ENCODE measurements around the gene CLEC4G. TPM values are rescaled to one million over a fixed set of nuclear protein-coding genes. Genes with fewer than 3 reads are reported as not detected.

CLEC4G gene
- total RNA-seq, 1 experiment from 2014 or later = not detected

- no peak for DNase-seq
- POLR2A ChIA-PET (ENCODE audit: unreplicated experiment) = interaction anchor here (0.6 kb wide), 1 partner anchor 54 kb away, joined by 5 read pairs; no protein-coding TSS in a partner anchor
- BruUV-seq (replicated peaks) = no TSS peak
Measured at GRCh38 chr19:7703332-7703731, 28.6 kb downstream of the CLEC4G start.

GRCh38 chr19:7701654-7702457, 30.1 kb downstream of the CLEC4G start, which contains the start of gene FCER2:
Gene FCER2 (minus strand): TSS chr19:7702131. CDS start chr19:7699760, 2,371 bp downstream.
- Histone ChIP-seq H3K79me2 (ENCODE audit: low read depth) (no peaks in the 10 kb centered on the region), H3K36me3 (ENCODE audit: low read depth) (no peaks in the 10 kb centered on the region), H3K4me1 (replicated peaks; ENCODE audit: insufficient read depth) (no peaks in the 10 kb centered on the region), H3K9me2 (ENCODE audit: insufficient read depth) (no peaks in the 10 kb centered on the region), H3K4me3 (no peak within 1 kb of the TSS), H2AFZ (no peak within 1 kb of the TSS), H3K9me3 (ENCODE audit: insufficient read depth, low read depth) (no peaks in the 10 kb centered on the region), H4K20me1 (ENCODE audit: insufficient read depth) (no peaks in the 10 kb centered on the region), H3F3A (ENCODE audit: insufficient read depth, low read depth) (peaks cover 7% of the 10 kb centered on the region; the same call in 1 of the 2 replicates), H3K27ac (no peak within 1 kb of the TSS), H3K27me3 (ENCODE audit: insufficient read depth, low read depth) (peaks cover 47% of the 10 kb centered on the region), H3K4me2 (no peak within 1 kb of the TSS)
- CTCF ChIA-PET = no interaction called here
- no TSS peak for BruUV-seq (replicated peaks)
- POLR2A ChIA-PET (ENCODE audit: unreplicated experiment) = no interaction called here
- TF ChIP-seq EZH2 (IDR thresholded peaks at IDR 0.05; ENCODE audit: low read depth) = no peak
- TF ChIP-seq, protein P1, sequence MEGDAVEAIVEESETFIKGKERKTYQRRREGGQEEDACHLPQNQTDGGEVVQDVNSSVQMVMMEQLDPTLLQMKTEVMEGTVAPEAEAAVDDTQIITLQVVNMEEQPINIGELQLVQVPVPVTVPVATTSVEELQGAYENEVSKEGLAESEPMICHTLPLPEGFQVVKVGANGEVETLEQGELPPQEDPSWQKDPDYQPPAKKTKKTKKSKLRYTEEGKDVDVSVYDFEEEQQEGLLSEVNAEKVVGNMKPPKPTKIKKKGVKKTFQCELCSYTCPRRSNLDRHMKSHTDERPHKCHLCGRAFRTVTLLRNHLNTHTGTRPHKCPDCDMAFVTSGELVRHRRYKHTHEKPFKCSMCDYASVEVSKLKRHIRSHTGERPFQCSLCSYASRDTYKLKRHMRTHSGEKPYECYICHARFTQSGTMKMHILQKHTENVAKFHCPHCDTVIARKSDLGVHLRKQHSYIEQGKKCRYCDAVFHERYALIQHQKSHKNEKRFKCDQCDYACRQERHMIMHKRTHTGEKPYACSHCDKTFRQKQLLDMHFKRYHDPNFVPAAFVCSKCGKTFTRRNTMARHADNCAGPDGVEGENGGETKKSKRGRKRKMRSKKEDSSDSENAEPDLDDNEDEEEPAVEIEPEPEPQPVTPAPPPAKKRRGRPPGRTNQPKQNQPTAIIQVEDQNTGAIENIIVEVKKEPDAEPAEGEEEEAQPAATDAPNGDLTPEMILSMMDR (conservative IDR thresholded peaks at IDR 0.05) = no peak
- intact Hi-C loops (cut with micrococcal nuclease; ENCODE audit: unreplicated experiment) = no loop called here
- DNase-seq = no peak

More at GRCh38 chr19:7703332-7703731, 28.6 kb downstream of the CLEC4G start:
- no peak overlapping the region for H3K4me2 ChIP-seq
- H4K20me1 ChIP-seq (ENCODE audit: insufficient read depth) = no peaks in the 10 kb centered on the region
- H3K27ac ChIP-seq = no peak overlapping the region
- TF ChIP-seq, protein P1 (conservative IDR thresholded peaks at IDR 0.05) = no peak
- no peak for TF ChIP-seq EZH2 (IDR thresholded peaks at IDR 0.05; ENCODE audit: low read depth)
- H3K27me3 ChIP-seq (ENCODE audit: insufficient read depth, low read depth) = peaks cover 32% of the 10 kb centered on the region
- H3K36me3 ChIP-seq (ENCODE audit: low read depth) = no peaks in the 10 kb centered on the region
- no peaks in the 10 kb centered on the region for H3K79me2 ChIP-seq (ENCODE audit: low read depth)
- no peak overlapping the region for H3K4me3 ChIP-seq
- intact Hi-C loops (cut with micrococcal nuclease; ENCODE audit: unreplicated experiment) = no loop called here
- H3K4me1 ChIP-seq (replicated peaks; ENCODE audit: insufficient read depth) = no peaks in the 10 kb centered on the region
- H3K9me2 ChIP-seq (ENCODE audit: insufficient read depth) = no peaks in the 10 kb centered on the region
- no peaks in the 10 kb centered on the region for H3K9me3 ChIP-seq (ENCODE audit: insufficient read depth, low read depth)
- no peak overlapping the region for H2AFZ ChIP-seq
- H3F3A ChIP-seq (ENCODE audit: insufficient read depth, low read depth) = peaks cover 7% of the 10 kb centered on the region; the same call in 1 of the 2 replicates
- CTCF ChIA-PET = no interaction called here

- Histone ChIP-seq H3K4me1 (replicated peaks; ENCODE audit: insufficient read depth) (no peaks in the 10 kb centered on the region), H4K20me1 (ENCODE audit: insufficient read depth) (no peaks in the 10 kb centered on the region), H3K9me2 (ENCODE audit: insufficient read depth) (no peaks in the 10 kb centered on the region), H3K27ac (no peak overlapping the region), H2AFZ (no peak overlapping the region), H3F3A (ENCODE audit: insufficient read depth, low read depth) (peaks cover 7% of the 10 kb centered on the region; the same call in 1 of the 2 replicates), H3K4me3 (no peak overlapping the region), H3K36me3 (ENCODE audit: low read depth) (no peaks in the 10 kb centered on the region), H3K4me2 (no peak overlapping the region), H3K79me2 (ENCODE audit: low read depth) (no peaks in the 10 kb centered on the region), H3K27me3 (ENCODE audit: insufficient read depth, low read depth) (peaks cover 54% of the 10 kb centered on the region), H3K9me3 (ENCODE audit: insufficient read depth, low read depth) (no peaks in the 10 kb centered on the region)
- BruUV-seq (replicated peaks) = no TSS peak
- intact Hi-C loops (cut with micrococcal nuclease; ENCODE audit: unreplicated experiment) = no loop called here
- CTCF ChIA-PET = no interaction called here
- POLR2A ChIA-PET (ENCODE audit: unreplicated experiment) = no interaction called here
- no peak for DNase-seq
- TF ChIP-seq EZH2 (IDR thresholded peaks at IDR 0.05; ENCODE audit: low read depth) = no peak
- TF ChIP-seq, protein P1 (conservative IDR thresholded peaks at IDR 0.05) = no peak
Measured at GRCh38 chr19:7701049-7701653, 30.8 kb downstream of the CLEC4G start.
